HG03039 (cell line): ENCODE results near the gene MUC21.
"Not testable (repeated sequence)": the region's sequence is repeated elsewhere in the genome, so short reads cannot be mapped to it uniquely, and the experiment has no call there.

Source experiments
- ATAC-seq: cut with Tn5 transposase; IDR thresholded peaks from one replicate; pipeline ENCODE4 v1.9.1; 2021; ENCODE audit warnings: mild to moderate bottlenecking, moderate library complexity; ENCODE audit not compliant: unreplicated experiment

Gene MUC21

DNA sequence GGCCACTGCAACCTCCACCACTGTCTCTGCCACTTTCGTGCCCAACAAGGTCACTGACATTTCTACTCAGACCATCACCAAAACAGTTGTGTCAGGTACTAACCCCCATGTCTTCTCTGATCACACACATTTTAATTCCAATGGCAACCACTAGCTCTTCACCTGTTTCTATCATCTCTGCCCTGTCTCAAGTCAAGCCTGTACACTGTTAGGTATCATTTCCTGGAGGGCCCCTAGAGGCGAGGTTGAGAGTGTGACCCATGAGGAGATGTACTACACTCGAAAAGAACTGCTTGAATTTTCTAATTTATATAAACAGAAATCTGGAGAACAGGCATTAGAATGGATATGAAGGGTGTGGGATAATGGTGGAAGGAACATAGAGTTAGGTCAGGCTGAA is 17.4 kb upstream of the MUC21 start:
- ATAC-seq, result no peak

DNA sequence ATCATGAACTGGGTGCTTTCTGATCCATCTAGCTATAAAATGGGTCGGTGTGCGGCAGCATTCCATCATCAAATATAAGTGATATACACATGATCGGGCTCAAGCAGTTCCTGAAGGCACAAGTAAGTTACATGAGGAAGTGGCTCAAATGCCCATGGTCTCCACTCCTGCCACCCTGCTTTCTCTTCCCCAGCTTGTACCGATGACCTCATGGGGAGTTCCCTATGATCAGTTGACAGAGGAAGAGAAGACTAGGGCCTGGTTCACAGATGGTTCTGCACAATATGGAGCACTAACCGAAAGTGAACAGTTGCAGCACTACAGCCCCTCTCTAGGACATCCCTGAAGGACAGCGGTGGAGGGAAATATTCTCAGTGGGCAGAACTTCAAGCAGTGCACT is 14.3 kb upstream of the MUC21 start:
- not testable (repeated sequence) for ATAC-seq

DNA sequence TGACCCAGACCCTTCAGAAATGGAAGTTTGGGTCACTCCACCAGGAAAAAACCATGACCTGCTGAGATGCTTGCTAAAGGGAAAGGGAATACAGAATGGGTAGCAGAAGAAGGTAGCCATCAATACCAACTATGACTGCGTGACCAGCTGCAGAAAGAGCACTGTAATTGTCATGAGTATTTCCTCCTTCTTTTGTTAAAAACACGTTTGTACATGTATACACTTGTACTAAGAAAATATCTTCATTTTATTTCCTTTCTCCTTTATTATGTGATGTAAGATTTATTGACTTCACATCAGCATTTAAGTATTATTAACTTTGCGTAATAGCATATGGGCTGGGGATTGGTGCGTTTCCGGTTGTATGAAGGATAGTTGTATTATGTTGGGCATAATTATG is 12.6 kb upstream of the MUC21 start:
- no peak for ATAC-seq

DNA sequence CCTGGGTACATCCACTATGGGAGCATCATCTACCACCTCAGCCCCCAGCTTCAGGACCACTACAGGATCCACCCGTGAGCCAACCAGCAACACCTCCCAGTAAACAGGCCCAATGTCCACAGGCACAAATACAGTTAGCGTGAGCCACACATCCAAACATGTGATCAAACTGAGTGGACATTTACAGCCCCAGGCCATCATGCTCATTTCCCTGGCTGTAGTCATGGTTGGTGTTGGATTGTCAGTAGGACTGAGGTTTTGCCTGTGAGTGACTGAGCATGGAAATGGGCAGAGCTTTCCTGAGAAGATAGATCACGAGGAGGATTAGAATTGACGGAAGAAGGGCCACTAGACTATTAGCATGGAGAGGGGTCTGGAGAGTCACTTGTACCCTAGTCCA is 10.7 kb upstream of the MUC21 start:
- ATAC-seq, result no peak

DNA sequence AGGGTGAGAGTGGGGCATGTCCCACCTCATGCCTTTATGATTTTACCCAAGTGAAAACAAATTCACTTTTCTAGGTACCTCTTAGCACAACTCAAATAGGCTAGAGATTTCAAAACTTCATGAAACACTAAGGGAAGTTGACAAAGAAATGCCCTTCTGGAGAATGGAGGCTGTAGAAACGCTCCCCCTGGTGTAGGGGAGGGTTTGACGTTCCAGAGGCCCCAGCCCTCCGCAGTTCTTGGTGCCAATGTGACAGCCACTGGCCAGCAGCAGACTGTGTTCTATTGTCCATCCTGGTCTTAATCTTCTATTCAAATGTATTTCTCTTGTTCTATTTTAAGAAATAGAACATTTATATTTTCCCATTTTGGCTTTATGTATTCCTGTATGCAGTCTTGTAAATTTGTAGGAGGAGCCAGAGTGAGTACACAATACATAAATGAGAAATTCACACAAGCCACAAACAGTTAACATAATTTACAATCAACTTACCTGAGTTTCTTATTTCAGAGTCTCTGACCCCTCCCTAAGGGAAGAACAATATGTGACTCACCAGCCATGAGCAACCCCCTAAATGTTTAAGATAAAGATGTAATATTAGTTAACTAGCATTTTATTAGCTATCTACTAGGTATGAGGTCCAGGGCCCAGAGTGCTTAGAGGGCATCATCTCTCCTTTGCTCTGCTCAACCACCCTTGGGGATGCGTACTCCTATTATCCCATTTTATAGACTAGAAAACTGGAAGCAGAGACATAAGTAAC is 8.8 kb upstream of the MUC21 start:
- no peak for ATAC-seq

DNA sequence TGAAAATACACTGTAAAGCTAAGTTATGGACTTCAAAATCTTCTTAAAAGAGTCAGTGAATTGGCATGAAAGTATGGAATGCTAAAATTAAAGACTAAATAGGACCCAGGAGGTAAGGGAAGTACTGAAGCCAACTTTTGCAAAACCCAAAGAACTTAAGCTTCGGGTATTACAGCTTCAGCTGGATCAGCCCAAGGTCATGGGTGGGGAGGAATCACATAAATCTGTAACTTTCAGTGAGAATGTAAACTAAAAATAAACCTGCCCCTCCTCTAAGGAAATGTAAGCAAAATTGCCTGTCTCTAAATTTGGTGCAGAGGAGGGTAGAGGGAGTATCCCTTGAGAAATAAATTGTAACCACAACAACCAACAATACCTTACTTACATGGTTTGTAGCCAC is 4.4 kb upstream of the MUC21 start:
- ATAC-seq, result no peak

DNA sequence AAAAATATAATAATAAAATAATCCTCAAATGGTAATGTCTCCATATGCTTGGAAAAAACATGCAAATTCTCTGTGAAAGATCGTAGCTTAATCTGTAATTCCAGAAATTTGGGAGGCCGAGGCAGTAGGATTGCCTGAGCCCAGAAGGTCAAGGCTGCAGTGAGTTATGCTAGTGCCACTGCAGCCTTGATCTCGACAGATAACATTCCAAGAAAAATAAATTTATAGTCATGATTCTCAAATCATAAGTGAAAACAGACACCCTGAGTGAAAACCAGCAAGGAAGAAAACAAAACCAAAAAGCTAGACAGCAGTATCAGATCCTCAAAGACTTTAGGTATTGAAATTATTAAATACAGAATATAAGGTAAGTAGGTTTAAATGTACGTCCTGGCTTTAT is 3.8 kb upstream of the MUC21 start:
- ATAC-seq, result no peak

DNA sequence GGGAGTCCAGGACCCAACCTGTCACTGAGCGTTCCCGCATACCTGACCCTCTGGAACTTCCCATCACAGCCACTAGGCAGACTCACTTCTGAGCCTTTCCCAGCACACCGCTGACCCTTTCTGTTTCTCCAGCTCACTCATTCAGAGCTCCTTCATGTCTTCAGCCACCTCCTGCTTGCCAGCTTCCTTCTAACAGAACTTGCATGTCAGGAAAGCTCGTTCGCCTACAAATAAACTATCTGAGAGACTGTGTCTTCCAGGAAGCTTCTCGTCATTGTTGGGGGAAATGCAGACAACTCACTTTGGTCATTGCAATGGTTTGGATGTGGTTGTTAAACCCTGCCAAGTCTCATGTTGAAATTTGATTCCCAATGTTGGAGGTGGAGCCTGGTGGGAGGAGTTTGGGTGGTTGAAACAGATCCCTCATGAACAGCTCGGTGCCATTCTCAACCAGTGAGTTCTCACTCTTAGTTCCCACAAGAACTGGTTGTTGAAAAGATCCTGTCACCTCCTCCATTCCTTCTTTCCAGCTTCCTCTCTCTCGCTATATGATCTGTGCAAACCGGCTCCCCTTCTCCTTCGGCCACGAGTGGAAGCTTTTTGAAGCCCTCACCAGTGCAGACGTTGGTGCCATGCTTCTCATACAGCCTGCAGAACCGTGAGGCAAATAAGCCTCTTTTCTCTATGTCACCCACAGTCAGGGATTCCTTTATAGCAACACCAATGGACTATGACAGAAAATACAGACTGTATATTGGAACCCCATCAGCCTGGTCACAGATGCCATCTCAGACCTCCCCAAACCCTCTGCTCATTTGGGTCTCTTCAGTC is 1.4 kb upstream of the MUC21 start:
- no peak for ATAC-seq

DNA sequence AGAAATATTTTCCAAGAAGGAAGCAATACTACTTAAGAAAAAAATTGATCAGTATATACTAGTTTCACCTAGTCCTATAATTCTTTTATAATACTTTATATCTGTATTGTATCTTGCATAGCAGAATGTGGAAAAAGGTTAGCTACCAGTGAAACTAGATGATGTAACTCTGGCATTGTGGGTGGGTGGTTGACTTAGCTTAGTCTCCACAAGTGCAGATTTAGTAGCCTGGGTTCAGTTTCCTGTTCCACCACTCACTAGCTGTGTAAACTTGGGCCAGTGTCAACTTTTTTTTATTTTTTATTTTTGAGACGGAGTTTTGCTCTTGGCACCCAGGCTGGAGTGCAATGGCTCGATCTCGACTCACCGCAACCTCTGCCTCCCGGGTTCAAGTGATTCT is 2.0 kb downstream of the MUC21 start:
- no peak for ATAC-seq

DNA sequence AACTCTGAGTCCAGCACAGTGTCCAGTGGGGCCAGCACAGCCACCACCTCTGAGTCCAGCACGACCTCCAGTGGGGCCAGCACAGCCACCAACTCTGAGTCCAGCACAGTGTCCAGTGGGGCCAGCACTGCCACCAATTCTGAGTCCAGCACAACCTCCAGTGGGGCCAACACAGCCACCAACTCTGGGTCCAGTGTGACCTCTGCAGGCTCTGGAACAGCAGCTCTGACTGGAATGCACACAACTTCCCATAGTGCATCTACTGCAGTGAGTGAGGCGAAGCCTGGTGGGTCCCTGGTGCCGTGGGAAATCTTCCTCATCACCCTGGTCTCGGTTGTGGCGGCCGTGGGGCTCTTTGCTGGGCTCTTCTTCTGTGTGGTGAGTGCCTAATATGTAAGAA is 3.8 kb downstream of the MUC21 start:
- ATAC-seq, result no peak

DNA sequence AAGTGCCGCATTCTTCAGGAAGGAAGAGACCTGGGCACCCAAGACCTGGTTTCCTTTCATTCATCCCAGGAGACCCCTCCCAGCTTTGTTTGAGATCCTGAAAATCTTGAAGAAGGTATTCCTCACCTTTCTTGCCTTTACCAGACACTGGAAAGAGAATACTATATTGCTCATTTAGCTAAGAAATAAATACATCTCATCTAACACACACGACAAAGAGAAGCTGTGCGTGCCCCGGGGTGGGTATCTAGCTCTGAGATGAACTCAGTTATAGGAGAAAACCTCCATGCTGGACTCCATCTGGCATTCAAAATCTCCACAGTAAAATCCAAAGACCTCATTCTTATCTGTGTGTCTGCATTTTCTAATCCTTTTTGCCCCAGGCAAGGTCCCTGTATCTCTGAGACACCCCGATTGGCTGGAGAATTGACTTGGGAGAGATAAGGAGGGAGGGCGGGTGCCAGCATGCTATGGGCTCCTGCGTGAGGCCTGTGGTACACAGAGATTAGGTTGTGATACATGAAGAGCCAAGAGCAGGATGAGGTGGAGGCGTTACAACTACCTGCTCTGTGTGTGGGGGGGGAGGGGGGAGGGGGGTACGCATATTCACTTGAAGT is 4.8 kb downstream of the MUC21 start:
- ATAC-seq, result no peak

DNA sequence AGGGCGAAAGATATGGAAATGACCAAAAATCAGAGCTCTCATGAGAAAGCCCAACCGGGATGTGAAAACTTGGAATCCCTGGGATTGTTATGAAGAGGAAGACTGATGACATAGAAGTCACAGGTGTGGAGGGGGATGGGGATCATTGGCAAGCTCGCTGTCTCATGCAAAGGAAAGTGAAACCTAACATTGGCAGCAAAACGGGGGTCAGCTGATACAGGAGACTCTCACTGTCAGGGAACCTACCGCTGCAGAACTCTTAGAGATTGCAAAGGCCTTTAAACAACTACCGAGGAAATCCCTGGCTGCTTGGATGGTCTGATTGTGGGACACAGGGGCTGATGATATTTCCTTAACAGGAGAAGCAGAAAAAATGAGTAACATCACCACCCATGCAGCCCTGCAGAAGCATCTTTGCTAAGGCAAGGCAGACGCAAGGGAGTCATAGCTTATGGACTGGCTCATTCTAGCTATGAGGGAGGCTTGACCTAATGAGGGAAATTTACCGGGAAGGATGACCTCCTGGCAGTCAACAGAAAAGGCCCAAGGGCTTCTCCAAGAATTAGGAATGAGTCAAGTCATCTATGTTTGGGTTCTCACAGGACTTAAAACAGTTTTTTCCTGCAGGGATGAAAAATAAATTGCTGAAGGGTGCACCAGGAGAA is 7.0 kb downstream of the MUC21 start:
- ATAC-seq, result no peak

DNA sequence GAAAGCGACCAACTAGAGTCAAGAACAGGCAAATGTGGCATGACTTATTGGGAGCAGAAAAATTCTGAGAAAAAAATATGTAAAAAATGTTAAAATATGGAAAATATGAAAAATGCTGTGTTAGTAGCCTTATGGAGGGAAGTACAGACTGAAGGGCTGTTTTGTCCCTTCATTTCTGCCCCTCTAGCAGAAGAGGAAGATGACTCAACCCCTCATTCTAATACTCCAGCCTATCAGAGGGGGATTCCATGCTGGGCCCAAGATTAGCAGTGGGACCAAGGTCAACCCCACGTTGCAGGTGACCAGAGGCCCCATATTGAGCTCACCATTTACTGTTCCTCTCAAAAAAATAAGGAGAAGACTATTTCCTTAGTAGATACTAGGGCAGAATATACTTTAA is 8.4 kb downstream of the MUC21 start:
- no peak for ATAC-seq

DNA sequence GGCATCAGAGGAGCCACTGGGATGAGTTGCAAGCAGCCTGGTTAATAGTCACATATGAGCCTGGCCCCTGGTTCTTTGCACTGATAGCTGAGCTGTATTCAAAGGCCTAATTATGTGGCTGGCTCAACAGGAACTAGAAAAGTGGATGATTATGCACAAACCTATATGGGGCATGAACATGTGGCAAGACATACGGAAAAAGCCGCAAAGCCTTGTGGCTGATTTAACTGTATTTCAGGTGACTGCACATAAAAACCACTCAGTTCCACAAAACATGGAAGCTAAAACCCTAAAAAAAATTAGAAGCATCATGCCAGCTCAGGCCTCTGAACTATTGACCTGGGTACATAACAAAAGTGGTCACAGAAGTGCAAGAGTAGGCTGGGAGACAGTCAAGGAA is 13.8 kb downstream of the MUC21 start:
- no peak for ATAC-seq

DNA sequence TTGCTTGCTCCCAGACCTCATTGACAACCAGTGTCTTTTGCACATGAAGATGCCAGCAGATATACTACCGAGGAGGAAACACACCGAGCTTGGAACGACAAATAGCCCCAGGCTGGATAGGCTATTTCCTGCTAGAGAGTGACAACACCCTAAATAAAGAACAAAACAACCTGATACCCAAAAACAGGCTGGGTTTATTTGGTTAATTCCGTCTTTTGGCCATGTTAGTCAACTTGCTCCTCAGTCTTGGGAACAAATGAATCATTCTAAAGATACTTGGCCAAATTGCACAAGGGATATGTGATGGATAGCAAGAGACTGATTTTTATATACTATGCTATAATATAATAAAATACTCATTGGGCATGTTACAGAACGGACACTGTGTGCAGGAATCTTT is 15.3 kb downstream of the MUC21 start:
- no peak for ATAC-seq

DNA sequence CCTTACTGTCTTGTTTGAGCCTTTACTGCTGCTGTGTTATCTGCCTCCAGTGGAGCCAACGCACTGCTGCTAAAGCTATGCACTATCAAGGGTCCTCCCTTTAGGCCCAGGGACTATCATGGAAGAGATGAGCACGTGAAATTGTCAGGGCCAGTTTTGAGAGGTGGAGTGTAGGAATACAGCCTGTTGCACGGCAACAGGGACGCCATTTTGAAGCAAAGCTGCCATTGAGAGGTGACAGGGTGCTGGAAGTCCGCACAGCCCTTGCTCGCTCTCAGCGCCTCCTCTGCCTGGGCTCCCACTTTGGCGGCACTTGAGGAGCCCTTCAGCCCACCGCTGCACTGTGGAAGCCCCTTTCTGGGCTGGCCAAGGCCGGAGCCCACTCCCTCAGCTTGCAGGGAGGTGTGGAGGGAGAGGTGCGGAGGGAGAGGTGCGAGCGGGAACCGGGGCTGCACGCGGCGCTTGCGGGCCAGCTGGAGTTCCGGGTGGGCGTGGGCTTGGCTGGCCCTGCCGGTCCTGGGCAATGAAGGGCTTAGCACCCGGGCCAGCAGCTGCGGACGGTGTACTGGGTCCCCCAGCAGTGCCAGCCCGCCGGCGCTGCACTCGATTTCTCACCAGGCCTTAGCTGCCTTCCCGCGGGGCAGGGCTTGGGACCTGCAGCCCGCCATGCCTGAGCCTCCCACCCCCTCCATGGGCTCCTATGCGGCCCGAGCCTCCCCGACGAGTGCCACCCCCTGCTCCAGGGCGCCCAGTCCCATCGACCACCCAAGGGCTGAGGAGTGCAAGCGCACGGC is 16.7 kb downstream of the MUC21 start:
- ATAC-seq, result not testable (repeated sequence)

DNA sequence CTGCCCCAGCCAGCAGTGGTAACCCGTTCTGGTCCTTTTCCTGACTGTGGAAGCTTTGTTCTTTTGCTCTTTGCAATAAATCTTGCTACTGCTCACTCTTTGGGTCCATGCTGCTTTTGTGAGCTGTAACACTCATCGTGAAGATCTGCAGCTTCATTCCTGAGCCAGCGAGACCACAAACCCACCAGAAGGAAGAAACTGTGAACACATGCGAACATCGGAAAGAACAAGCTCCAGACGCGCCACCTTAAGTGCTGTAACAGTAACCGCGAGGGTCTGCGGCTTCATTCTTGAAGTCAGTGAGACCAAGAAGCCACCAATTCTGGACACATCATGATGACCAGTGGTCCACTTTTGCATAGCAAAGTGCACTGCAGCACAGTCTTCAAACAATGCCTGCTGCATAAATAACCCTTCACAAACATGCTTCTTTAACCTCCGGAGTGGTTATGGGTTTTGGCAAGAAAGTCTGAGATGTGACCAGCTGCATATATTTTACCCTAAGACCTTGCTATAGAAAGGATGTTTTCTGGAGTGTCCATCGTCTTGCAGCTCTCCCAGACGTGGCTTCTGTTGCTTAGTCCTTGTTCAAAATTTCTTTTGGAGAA is 17.9 kb downstream of the MUC21 start:
- ATAC-seq, result no peak

DNA sequence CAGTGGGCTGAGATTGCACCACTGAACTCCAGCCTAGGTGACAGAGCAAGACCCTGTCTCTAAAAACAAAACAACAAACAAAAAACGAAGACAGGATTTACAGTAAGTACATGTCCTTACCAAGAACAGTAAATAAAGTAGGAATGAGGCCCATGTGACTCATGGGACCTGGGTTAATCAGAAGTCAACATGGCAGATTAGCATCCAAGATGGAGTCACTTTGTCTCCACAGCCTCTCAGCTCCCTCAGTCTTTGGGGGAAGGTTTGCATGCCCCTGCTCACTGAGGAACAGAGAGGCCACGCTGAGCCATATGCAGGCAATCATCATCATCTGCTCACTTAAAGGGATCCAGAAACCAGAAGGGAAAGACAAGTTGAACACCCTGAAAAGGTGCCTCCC is 19.0 kb downstream of the MUC21 start:
- ATAC-seq, result no peak

DNA sequence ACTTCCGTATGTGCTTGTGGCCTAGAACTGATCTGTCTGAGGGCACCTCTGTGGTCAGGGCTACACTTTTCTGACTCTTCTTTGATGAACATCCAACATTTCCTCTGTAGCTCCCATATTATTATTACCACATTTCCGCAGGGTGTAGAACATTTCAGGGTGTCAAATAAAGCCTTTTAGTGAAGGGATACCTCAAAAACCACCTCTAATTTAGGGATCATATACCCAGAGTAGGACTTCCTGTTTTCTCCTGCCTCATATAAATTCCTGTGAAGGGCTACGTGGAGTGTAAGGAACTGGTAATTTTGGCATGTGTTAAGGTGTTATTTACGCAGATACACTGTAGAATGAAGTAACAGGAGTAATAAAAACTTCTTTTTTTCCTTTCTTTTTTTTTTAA is 21.3 kb downstream of the MUC21 start:
- ATAC-seq, result no peak
